GM19328 (cell line): ENCODE results near the gene BCR.

Experiments used
- ATAC-seq: cut with Tn5 transposase; IDR thresholded peaks from one replicate; pipeline ENCODE4 v1.9.1; 2021; ENCODE audit warnings: mild to moderate bottlenecking, moderate library complexity; ENCODE audit not compliant: unreplicated experiment

BCR gene

GRCh38 chr22:23193882-23194281, 13.6 kb downstream of the BCR start:
- no peak for ATAC-seq

DNA sequence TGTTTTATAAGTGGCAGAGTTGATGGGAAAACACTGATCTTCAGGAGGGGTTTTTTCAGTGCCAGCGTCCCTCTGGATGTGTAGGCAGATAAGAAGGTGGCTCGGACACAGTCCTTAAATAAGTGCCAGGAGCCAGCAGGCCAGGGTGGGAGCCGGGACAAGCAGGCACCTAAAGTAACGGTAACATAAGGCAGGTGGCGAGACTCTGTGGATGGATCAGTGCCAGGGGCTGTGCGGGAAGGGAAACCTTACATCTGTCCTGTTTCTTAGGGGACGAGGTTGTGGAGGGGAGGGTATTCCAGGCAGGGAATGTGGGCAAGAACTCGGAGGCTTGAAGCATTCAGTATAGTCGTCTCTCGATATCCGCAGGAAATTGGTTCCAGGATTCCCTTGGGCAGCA, 15.9 kb downstream of the BCR start:
- no peak for ATAC-seq

GRCh38 chr22:23197836-23198235, 17.5 kb downstream of the BCR start:
- ATAC-seq, result no peak

DNA sequence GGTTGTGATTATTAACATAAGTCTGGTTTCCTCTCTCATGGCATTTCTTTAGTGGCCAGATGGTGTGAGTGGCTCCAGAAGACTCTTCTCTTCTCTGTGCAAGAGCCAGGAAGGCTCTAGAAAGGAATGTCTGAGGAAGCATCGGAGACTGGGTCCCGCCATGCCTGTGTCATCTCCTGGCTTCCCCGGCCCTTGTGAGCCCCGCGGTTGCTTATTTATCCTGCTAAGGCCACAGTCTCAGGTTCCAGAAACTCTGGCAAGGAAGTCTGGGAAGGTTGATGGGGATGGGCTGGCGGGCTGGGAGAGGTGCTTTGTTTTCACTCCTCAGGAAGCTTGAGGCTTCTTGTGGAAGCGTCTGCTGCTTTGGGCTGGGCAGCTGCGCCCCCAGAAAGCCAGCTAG, 18.9 kb downstream of the BCR start:
- ATAC-seq, result no peak

DNA sequence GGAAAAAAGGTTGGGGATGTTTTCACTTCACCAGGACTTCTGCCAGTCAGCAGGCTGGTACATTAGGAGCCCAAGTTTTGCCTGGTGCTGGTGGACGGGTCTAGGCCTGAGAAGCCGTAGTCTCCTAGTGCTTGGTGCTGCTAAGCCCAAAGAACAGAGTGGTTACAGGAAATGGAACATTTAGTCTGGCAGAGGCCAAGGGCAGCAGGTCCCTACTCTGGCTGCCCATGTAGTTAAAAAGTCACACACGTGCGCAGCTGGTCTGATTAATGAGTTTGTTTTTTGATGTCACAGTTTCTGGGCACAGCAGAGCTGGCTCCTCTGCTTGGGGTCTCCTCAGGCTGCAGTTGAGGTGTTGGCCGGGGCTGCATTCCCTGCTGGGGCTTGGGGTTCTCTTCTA, 20.6 kb downstream of the BCR start:
- no peak for ATAC-seq

GRCh38 chr22:23202812-23203451, 22.6 kb downstream of the BCR start:
- ATAC-seq, result no peak

- ATAC-seq, result no peak
Observed at GRCh38 chr22:23203452-23204124, 23.3 kb downstream of the BCR start.

DNA sequence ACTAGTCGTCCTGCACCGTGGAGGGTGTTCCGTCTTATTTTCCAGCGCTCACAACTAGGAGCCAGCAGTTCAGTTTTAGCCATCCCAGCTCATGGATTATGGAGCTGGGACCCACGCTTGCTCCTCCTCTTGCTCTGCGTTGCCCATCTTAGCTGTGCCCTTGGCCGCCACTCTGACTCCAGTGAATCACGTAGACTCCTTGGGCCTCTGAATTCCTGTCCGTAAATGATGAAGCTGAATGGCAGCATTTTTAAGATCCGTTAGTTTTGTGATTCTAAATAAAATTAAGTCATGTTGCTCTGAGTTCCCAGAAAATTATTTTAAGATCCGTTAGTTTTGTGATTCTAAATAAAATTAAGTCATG, 23.8 kb downstream of the BCR start:
- ATAC-seq, result no peak

DNA sequence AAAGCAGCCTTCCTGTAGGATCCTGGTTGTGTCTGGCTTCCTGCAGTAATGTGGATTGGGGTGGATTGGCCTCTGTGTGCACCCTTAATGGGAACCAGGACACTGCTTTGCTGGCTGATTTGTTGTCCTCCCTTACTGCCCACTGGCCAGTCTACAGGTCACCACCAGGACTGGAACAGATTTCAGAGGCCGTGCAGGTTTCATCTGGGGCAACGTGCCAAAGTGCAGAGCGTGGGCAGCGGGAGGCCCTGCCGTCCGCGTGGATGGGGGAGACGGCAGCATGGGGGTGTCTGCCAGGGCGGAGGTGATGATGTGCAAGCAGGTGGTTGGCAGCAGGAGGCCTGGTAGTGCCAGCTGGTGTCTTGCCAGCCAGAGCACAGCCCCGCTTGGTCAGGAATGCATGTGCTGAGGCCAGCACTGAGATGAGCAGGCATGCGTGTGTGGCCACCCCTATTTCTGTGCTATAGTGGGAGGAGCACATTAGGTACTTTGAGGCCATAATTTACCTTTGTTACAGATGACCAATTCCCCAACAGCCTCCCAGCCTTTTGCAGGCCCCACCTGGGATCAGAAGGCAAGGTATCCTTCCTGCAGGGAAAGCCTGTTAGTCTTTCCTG, 24.3 kb downstream of the BCR start:
- ATAC-seq, result no peak

GRCh38 chr22:23205339-23206049, 25.2 kb downstream of the BCR start:
- ATAC-seq, result no peak

DNA sequence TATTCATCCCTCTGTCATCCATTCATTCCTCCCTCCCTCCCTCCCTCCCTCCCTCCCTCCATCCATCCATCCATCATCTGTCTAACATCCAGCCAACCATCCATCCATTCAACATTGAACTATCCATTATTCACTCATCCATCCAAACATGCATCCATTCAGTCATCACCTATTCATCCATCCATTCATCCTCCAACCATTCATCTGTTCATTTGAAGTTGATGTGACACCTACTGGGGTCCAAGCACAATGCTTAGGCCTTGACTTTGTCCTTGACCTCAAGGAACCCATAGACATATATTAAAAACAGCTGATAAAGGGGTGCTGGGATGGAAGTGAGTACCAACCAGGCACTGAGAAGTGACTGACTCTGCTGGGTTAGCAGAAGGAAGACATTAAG, 26.6 kb downstream of the BCR start:
- ATAC-seq, result no peak

DNA sequence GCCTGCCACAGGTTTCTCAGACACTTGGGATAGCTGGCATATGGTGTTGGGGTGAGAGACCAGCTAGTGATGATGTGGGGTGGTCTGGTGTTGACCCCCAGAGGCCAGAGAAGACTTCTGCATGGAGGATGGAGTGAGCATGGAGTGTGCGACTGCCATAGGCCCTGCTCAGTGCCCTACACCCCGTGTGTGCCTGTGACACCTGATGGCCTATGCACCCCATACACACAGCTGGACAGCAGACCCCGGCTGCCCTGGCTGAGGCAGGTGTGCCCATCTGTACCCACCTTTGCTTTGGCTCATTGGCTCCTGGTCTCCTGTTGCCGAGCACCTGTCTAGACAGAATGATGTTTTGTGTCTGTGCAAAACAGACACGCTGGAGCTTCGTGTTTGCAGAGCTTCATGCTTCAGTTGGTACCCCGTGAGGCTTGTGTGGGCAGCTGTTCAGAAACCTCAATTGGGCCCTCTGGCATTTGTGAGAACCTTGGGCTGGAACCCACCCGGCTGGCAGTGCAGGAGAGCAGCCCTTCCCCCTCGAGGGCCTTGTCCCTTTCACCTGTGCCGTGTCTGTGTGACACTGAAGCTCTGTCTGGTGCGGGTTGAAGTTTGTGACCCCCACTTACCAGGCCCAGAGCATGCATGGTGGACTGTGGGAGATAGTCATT, 27.6 kb downstream of the BCR start:
- ATAC-seq, result no peak

GRCh38 chr22:23210428-23211170, 30.3 kb downstream of the BCR start:
- ATAC-seq, result no peak

- no peak for ATAC-seq
Observed at GRCh38 chr22:23211622-23212021, 31.3 kb downstream of the BCR start.

- no peak for ATAC-seq
Observed at GRCh38 chr22:23212061-23213021, 32.0 kb downstream of the BCR start.

GRCh38 chr22:23213022-23213555, 32.8 kb downstream of the BCR start:
- no peak for ATAC-seq

DNA sequence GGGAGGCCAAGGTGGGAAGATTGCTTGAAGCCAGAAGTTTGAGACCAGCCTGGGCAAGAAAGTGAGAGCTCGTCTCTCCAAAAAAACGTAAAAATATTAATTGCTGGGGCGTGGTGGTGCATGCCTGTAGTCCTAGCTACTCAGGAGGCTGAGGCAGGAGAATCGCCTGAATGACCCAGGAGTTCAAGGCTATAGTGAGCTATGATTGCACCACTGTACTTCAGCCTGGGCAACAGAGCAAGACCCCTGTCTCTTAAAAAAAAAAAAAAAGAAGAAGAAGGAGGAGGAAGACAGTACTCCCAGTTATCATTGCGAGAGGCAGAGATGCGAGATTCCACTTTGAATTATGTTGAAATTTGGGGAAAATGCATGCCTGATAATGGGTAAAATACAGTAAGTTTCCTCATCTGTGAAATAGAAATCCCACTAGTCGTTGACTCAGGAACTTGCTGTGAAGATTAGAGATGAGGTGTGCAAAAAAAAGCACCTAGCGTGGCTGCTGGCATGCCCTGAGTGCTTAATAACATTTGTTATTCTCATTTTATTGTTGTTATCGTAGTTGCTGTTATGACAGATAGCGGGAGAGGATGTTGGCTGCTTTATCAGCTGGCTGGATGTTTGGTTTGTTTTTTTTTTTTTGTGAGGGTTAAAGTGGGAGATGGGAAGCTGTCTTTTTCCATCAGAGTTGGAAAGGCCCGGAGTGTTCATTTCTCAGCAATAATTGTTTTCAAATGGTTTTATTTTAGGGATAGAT, 33.4 kb downstream of the BCR start:
- ATAC-seq, result no peak

DNA sequence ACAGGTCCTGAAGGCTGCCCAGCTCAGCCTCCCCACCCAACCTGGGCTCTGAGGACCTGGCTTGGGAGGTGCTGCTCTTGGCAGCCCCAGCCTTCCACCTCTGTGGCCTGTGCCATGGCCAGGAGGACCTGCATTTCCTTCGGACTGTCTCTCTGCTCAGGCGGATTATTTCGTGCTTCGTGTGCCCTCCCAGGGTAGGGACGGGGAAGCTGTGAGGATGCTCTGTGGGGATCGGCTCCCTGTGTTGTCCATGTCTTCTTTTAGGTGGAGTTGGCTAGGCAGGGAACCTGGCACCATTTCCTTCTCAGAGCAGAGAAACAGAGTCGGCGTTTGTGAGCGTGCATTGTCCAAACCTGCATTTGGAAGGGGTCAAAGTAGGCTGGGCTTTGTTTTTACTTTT, 34.1 kb downstream of the BCR start:
- ATAC-seq, result no peak
